Right atrium auricular region (tissue), 2 donors: ENCODE measurements around the gene SFSWAP. TPM values are rescaled to one million over a fixed set of nuclear protein-coding genes. Genes with fewer than 3 reads are reported as not detected.
A peak's percentile ranks its signal among the peaks of the same experiment; 100 is the strongest.

Experiments used
- DNase-seq: peaks from one replicate; pipeline ENCODE4 v3.0.0-alpha.2; 2019; ENCODE audit warnings: low spot score
- H3K27ac ChIP-seq, 2 donors: fragments of 200-600 bp; sonication (generic); 1 replicate in 1 of 2; 2 replicates in 1 of 2; pipeline ENCODE4 v1.5.1; 2016 to 2019
- H3K27me3 ChIP-seq, 2 donors: fragments of 200-600 bp; sonication (generic); one replicate each; pipeline versions ENCODE4 v1.5.1 to v1.6.0; 2017 to 2019
- H3K36me3 ChIP-seq: fragments of 200-600 bp; sonication (generic); one replicate; pipeline ENCODE4 v1.5.1; 2016
- H3K4me1 ChIP-seq, 2 donors: fragments of 200-600 bp; sonication (generic); one replicate each; pipeline versions ENCODE4 v1.5.1 to v1.6.0; 2017 to 2019
- H3K4me3 ChIP-seq, 2 donors: fragments of 200-600 bp; sonication (generic); 1 replicate in 1 of 2; 2 replicates in 1 of 2; pipeline ENCODE4 v1.5.1; 2017 to 2019; ENCODE audit warnings: mild to moderate bottlenecking in 1 of 2, moderate library complexity in 1 of 2
- H3K9me3 ChIP-seq, 2 donors: fragments of 200-600 bp; sonication (generic); one replicate each; pipeline ENCODE4 v1.5.1; 2019
- total RNA-seq, 2 donors: library from RNA; depleted of rRNA; stranded (reverse); fragments of >200 nt; gene quantifications; one replicate each; pipeline ENCODE4 v1.1.0, GENCODE V29; 2016
- TF ChIP-seq, protein P1 (sequence below), 2 donors: fragments of 200-600 bp; sonication (generic); IDR thresholded peaks; one replicate each; pipeline ENCODE4 v1.5.1; 2019; ENCODE audit warnings: antibody characterized with exemption in 2 of 2

The SFSWAP gene
- total RNA-seq, 2 donors from 2014 or later, result 11.4 to 12.3 TPM

DNA sequence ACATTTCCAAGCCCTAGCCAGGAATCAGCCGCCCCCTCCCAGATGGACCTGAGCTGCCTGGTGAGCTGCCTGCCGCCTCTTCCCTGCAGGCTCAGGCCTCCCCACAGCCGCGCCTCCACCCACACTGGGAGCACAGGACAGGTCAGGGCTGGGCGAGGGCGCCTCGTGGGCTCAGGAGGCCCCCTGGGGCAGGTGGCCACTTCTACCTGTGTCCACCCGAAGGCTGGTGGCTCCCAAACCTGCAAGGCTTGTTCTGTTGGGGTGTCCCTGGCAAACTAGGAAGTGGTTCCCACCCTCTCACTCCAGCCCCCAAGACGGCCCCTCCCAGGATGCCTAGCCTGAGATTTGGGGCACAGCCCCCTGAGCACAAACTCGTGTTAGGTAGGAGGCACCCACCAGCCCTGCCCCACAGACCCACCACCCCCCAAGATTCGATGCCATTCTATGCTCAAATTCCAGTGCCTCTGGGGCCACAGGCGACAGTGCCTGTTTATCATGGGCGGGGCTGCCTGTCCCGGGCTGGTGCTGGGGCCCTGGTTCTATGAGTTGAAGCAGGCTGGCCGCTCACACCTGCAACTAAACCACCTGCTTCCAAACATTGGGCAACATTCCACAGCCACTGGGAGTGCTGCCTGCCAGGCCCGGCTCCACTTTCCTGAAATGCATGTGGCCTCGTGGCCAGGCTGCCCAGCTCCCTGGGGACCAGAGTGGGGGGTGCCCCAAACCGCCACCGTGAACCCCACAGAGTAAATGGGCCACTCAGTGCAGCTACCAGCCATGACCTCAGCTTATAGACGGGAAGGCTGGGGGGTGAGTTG lies 124.1 kb downstream of the SFSWAP start:
- H3K27ac ChIP-seq, result no peak overlapping the region
- H3K4me1 ChIP-seq, result peaks cover 0 to 21% of the 10 kb centered on the region in 2 donors
- no peaks in the 10 kb centered on the region for H3K36me3 ChIP-seq
- no peak overlapping the region for H3K4me3 ChIP-seq
- no peaks in the 10 kb centered on the region for H3K9me3 ChIP-seq
- peaks cover 0 to 8% of the 10 kb centered on the region in 2 donors for H3K27me3 ChIP-seq
- TF ChIP-seq, protein P1, sequence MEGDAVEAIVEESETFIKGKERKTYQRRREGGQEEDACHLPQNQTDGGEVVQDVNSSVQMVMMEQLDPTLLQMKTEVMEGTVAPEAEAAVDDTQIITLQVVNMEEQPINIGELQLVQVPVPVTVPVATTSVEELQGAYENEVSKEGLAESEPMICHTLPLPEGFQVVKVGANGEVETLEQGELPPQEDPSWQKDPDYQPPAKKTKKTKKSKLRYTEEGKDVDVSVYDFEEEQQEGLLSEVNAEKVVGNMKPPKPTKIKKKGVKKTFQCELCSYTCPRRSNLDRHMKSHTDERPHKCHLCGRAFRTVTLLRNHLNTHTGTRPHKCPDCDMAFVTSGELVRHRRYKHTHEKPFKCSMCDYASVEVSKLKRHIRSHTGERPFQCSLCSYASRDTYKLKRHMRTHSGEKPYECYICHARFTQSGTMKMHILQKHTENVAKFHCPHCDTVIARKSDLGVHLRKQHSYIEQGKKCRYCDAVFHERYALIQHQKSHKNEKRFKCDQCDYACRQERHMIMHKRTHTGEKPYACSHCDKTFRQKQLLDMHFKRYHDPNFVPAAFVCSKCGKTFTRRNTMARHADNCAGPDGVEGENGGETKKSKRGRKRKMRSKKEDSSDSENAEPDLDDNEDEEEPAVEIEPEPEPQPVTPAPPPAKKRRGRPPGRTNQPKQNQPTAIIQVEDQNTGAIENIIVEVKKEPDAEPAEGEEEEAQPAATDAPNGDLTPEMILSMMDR (IDR thresholded peaks at IDR 0.05), result no peak
- DNase-seq, result no peak

DNA sequence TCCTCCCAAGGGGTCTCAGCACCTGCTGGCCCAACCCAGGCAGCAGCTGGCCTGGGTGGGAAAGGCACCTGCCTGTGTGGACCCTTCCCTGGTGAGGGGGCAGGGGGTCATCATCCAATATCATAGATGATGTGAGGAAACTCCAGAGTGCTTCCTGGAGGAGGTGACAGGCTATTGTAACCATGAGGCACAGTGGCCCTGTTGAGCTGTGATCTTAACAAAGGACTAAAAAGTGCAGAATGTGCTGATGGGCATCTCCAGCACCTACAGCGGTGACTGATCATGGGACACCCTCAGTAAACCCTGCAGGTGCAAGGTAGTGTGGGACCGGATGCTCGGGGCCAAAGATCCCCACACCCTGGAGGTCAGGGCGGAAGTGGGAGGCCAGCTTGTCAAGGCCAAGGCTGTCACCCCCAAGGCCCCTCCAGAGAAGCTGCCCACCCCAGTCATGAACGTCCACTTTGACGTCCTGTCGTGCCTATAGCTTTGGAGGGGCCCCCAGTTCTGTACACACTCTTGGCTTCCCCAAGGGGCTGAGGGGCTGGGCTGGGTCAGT lies 124.8 kb downstream of the SFSWAP start:
- no peak for DNase-seq
- Histone ChIP-seq H3K9me3 (no peaks in the 10 kb centered on the region), H3K4me3 (no peak overlapping the region), H3K27me3 (peaks cover 0 to 8% of the 10 kb centered on the region in 2 donors), H3K4me1 (peaks cover 0 to 14% of the 10 kb centered on the region in 2 donors), H3K36me3 (no peaks in the 10 kb centered on the region), H3K27ac (no peak overlapping the region)
- TF ChIP-seq, protein P1 (IDR thresholded peaks at IDR 0.05), result no peak

GRCh38 chr12:131836193-131836592 lies 125.3 kb downstream of the SFSWAP start:
- no peak overlapping the region for H3K27ac ChIP-seq
- no peaks in the 10 kb centered on the region for H3K9me3 ChIP-seq
- no peaks in the 10 kb centered on the region for H3K36me3 ChIP-seq
- peaks cover 0 to 8% of the 10 kb centered on the region in 2 donors for H3K27me3 ChIP-seq
- peaks cover 0 to 9% of the 10 kb centered on the region in 2 donors for H3K4me1 ChIP-seq
- TF ChIP-seq, protein P1 (IDR thresholded peaks at IDR 0.05), result peak in 1 of 2 donors; percentile 33
- no peak for DNase-seq
- no peak overlapping the region for H3K4me3 ChIP-seq

DNA sequence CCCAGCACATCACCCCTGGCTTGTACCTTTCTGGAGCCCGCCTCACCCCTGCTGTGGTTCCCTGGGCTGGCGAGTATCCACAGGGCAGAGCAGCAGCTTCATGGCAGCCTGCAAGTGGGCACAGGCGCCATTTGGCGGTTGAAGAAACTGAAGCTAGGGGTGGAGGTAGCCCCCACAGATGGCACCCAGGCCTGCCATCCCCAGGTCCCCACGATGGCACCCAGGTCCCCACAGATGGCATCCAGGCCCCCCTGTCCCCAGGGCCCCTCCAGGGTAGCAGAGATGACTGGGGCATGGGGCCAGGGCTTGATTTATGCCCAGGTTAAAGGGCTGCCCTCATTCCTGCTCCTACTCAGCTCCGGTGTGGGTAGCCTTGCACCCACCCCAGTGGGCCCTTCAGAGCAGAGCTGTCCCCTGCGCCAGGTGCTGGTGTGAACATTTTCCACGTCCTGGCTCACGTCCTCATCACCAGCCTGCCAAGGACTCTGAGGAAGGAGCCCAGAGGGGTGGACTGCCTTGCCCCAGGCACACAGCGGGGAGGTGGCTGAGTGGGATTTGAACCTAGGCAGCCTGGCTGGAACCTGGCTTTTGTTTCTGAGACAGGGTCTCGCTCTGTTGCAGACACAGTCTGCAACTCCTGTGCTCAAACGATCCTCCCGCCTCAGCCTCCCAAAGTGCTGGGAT lies 126.0 kb downstream of the SFSWAP start:
- DNase-seq, result no peak
- TF ChIP-seq, protein P1 (IDR thresholded peaks at IDR 0.05), result no peak
- Histone ChIP-seq H3K4me1 (peaks cover 0 to 6% of the 10 kb centered on the region in 2 donors), H3K27me3 (peaks cover 0 to 8% of the 10 kb centered on the region in 2 donors), H3K9me3 (no peaks in the 10 kb centered on the region), H3K36me3 (no peaks in the 10 kb centered on the region), H3K4me3 (no peak overlapping the region), H3K27ac (no peak overlapping the region)

DNA sequence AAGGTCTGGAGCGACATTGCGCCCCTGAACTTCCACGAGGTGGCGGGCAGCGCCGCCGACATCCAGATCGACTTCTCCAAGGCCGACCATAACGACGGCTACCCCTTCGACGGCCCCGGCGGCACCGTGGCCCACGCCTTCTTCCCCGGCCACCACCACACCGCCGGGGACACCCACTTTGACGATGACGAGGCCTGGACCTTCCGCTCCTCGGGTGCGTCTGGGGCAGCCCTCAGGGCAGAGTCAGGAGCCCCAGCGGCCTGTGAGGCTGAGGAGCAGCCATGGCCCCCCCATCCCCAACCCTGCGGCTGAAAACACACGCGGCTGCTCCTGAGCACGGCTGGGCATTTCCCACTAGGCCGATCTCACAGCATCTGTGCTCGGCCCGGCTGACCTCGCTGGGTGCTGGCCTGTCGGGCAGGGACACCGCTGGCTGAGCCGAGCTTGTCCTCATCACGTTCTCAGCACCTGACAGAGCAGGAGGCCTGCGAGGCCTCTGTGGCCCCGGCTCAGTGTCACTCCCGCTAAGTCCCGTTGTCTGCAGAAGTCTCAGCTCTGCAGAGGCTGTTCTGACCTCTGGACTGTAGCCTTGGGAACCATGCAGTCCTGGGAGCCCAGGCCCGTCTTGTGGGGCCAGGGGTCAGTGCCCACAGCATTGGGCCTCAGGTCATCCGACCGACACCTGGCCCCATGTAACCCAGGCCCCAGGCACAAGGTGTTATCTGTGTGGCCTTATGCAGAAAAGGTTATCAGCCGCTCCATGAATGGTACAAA lies 129.9 kb downstream of the SFSWAP start:
- TF ChIP-seq, protein P1 (IDR thresholded peaks at IDR 0.05), result no peak
- H3K9me3 ChIP-seq, result no peaks in the 10 kb centered on the region
- no peak overlapping the region for H3K4me3 ChIP-seq
- no peak overlapping the region for H3K27ac ChIP-seq
- no peaks in the 10 kb centered on the region for H3K27me3 ChIP-seq
- no peak for DNase-seq
- H3K4me1 ChIP-seq, result no peaks in the 10 kb centered on the region
- H3K36me3 ChIP-seq, result no peaks in the 10 kb centered on the region
